Effector CD8-positive, alpha-beta T cell (primary cell): ENCODE measurements around the gene FOLR2.

ENCODE experiments used
- DNase-seq: peaks from one replicate; lab custom pipeline; 2025; lab: John Stamatoyannopoulos, UW

The FOLR2 gene

GRCh38 chr11:72229925-72230763, 13.6 kb downstream of the FOLR2 start:
- no peak for DNase-seq

GRCh38 chr11:72230764-72231365, 14.3 kb downstream of the FOLR2 start:
- DNase-seq: no peak

- DNase-seq: no peak
These were observed 15.0 kb downstream of the FOLR2 start for GRCh38 chr11:72231396-72232259.

- no peak for DNase-seq
These were observed 15.9 kb downstream of the FOLR2 start for GRCh38 chr11:72232260-72233055.

GRCh38 chr11:72233056-72233772, 16.6 kb downstream of the FOLR2 start:
- DNase-seq: no peak

GRCh38 chr11:72233773-72234513, 17.3 kb downstream of the FOLR2 start:
- no peak for DNase-seq

- no peak for DNase-seq
These were observed 17.9 kb downstream of the FOLR2 start for GRCh38 chr11:72234514-72234830.

- DNase-seq: no peak
These were observed 18.3 kb downstream of the FOLR2 start for GRCh38 chr11:72234920-72235319.

- DNase-seq: no peak
These were observed 18.9 kb downstream of the FOLR2 start for GRCh38 chr11:72235351-72236057.

GRCh38 chr11:72236083-72236697, 19.6 kb downstream of the FOLR2 start:
- no peak for DNase-seq

GRCh38 chr11:72236774-72237111, 20.1 kb downstream of the FOLR2 start:
- no peak for DNase-seq

GRCh38 chr11:72237112-72237931, 20.7 kb downstream of the FOLR2 start:
- DNase-seq: no peak

- no peak for DNase-seq
These were observed 21.5 kb downstream of the FOLR2 start for GRCh38 chr11:72238040-72238450.

GRCh38 chr11:72238492-72239312, 22.1 kb downstream of the FOLR2 start:
- DNase-seq: no peak

- no peak for DNase-seq
These were observed 22.8 kb downstream of the FOLR2 start for GRCh38 chr11:72239313-72239848.

GRCh38 chr11:72239849-72240460, 23.4 kb downstream of the FOLR2 start:
- DNase-seq: no peak
